Astrocyte of the hippocampus (primary cell): ENCODE results near the gene CACNG1.

Experiments used
- DNase-seq: peaks from one replicate; pipeline ENCODE4 v3.0.0; 2011; ENCODE audit warnings: low read depth, low spot score

CACNG1 gene

GRCh38 chr17:67044016-67044772, at the start of gene CACNG1:
Gene CACNG1, plus strand, starts transcription at chr17:67044554. Its CDS starts 107 bp downstream, at chr17:67044661.
- DNase-seq: no peak

GRCh38 chr17:66994930-66995535, 49.3 kb upstream of the CACNG1 start:
- DNase-seq: no peak

GRCh38 chr17:66995944-66996343, 48.4 kb upstream of the CACNG1 start:
- peak; percentile 55 for DNase-seq

- no peak for DNase-seq
Observed at GRCh38 chr17:66996926-66997325, 47.4 kb upstream of the CACNG1 start.

GRCh38 chr17:67003231-67003630, 41.1 kb upstream of the CACNG1 start:
- DNase-seq: no peak

GRCh38 chr17:67004181-67004580, 40.2 kb upstream of the CACNG1 start:
- no peak for DNase-seq

- no peak for DNase-seq
Observed at GRCh38 chr17:67007266-67007665, 37.1 kb upstream of the CACNG1 start.

- no peak for DNase-seq
Observed at GRCh38 chr17:67008101-67008500, 36.3 kb upstream of the CACNG1 start.

GRCh38 chr17:67011527-67012175, 32.7 kb upstream of the CACNG1 start:
- no peak for DNase-seq

GRCh38 chr17:67013891-67014290, 30.5 kb upstream of the CACNG1 start:
- no peak for DNase-seq

- DNase-seq: no peak
Observed at GRCh38 chr17:67015001-67015400, 29.4 kb upstream of the CACNG1 start.

GRCh38 chr17:67016039-67016762, 28.2 kb upstream of the CACNG1 start:
- no peak for DNase-seq

- DNase-seq: no peak
Observed at GRCh38 chr17:67017910-67018309, 26.4 kb upstream of the CACNG1 start.

- DNase-seq: no peak
Observed at GRCh38 chr17:67018471-67019434, 25.6 kb upstream of the CACNG1 start.

- DNase-seq: no peak
Observed at GRCh38 chr17:67019809-67020208, 24.5 kb upstream of the CACNG1 start.

GRCh38 chr17:67020293-67020766, 24.0 kb upstream of the CACNG1 start:
- peak; percentile 10 for DNase-seq

- no peak for DNase-seq
Observed at GRCh38 chr17:67021196-67021595, 23.2 kb upstream of the CACNG1 start.

- DNase-seq: no peak
Observed at GRCh38 chr17:67021743-67022450, 22.5 kb upstream of the CACNG1 start.

GRCh38 chr17:67022451-67022810, 21.9 kb upstream of the CACNG1 start:
- no peak for DNase-seq

- no peak for DNase-seq
Observed at GRCh38 chr17:67024736-67025135, 19.6 kb upstream of the CACNG1 start.
